ENCODE measurements around the gene IWS1. TPM values are rescaled to one million over a fixed set of nuclear protein-coding genes. Genes with fewer than 3 reads are reported as not detected.
"Not testable (repeated sequence)": the region's sequence is repeated elsewhere in the genome, so short reads cannot be mapped to it uniquely, and the experiment has no call there.

IWS1 gene
- total RNA-seq, 1 donor from 2014 or later, result 54.7 TPM

DNA sequence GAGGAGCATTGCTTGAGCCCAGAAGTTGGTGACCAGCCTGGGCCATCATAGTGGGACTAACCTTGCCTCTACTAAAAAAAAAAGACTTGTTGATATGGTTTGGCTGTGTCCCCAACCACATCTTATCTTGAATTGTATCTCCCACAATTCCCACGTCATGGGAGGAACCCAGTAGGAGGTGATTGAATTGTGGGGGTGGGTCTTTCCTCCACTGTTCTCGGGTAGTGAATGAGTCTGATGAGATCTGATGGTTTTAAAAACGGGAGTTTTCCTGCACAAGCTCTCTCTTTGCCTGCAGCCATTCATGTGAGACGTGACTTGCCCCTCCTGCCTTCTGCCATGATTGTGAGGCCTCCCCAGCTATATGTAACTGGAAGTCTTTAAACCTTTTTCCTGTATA is 61.0 kb downstream of the IWS1 start:
- Mint-ChIP-seq H3K4me1 (ENCODE audit: low read depth) (peaks cover 53% of the 10 kb centered on the region), H3K4me3 (ENCODE audit: low read depth) (peak overlapping the region; percentile 26), H3K27ac (peak overlapping the region; percentile 86), H3K36me3 (ENCODE audit: low read depth) (peaks cover 34% of the 10 kb centered on the region), H3K9me3 (no peaks in the 10 kb centered on the region), H3K27me3 (ENCODE audit: low read depth) (no peaks in the 10 kb centered on the region)
- DNase-seq (ENCODE audit: low spot score), result no peak
- intact Hi-C loops (cut with micrococcal nuclease), result loop anchor here (1.0 to 2.0 kb wide), 3 partner anchors 54 to 77 kb away; no protein-coding TSS in a partner anchor

DNA sequence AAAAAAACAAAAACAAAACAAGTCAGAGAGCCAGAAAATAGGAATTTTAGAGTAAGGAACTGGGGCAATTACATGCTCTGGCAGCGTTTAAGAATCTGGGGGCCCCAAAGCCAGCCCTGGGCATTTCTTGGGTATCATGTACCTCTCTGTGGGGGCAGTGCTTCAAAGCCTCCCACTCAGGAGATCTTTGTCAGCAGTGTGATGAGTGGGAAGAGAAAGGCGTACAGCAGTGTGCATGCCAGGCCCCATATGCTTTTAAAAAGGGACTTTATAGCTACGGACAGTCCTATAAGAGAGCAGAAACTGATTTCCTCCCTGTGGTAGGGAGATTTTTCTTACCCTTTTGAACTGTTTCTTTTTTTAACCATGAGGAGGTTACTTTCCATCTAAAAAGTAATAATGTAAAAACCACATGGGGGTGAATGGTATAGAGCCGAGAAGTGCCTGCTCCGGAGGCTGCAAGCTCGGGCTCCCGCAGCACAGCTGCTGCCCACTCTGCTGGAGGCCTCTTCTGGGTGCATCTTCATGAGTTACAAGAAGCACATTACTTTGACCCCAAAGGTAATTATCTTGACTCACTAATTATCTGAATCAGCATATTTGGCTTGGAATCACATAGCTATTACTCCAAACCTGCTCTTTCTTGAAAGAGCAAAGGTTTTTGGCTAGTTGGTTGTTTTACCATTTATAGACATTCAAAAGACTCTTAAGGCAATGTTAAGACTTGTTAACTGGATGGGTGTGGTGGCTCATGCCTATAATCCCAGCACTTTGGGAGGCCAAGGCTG is 61.6 kb downstream of the IWS1 start:
- peak overlapping the region; percentile 26 for H3K4me3 Mint-ChIP-seq (ENCODE audit: low read depth)
- H3K27ac Mint-ChIP-seq, result peak overlapping the region; percentile 86
- no peaks in the 10 kb centered on the region for H3K9me3 Mint-ChIP-seq
- peaks cover 34% of the 10 kb centered on the region for H3K36me3 Mint-ChIP-seq (ENCODE audit: low read depth)
- peaks cover 53% of the 10 kb centered on the region for H3K4me1 Mint-ChIP-seq (ENCODE audit: low read depth)
- H3K27me3 Mint-ChIP-seq (ENCODE audit: low read depth), result no peaks in the 10 kb centered on the region
- intact Hi-C loops (cut with micrococcal nuclease), result loop anchor here (1.0 to 2.0 kb wide), 3 partner anchors 53 to 76 kb away; no protein-coding TSS in a partner anchor
- DNase-seq (ENCODE audit: low spot score), result no peak

DNA sequence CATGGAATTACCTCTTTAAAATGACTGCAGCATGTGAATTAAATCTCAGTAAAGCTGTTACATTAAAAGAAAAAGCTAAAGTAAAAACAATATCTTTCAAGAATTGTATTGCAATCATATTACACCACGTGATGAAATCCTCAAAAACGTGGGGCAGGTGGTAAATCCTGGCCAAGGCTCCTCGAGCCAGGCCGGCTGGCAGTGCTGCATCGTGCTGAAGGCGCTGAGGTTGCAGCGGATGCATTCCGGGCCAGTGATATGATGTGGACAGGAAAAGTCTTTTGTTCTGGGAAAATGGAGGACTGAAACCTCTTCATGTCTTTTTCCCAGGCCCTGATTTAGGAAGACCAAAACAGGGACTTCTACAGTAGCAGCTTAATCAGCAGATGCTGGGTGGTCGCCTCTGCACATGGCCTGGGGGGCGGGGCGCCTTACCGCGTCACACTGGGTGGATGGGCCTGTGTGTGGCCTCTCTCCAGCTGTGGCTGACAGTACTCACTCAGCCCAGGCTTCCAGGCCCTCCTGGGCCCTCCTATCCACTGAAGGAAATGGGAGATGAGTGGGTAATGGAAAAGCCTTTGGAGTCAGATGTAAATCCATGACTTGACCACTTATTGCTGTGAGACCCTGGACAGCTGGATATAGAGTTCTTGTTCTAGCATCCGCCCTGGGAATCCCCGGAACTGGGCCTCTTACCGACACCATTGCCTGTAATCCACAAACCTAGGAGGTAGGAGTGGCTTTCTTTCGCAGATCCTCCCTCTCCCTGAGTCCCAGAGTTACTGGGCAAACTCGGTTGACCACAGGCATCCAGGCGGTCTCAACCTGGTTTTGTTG is 62.9 kb downstream of the IWS1 start:
- no peak for DNase-seq (ENCODE audit: low spot score)
- intact Hi-C loops (cut with micrococcal nuclease), result no loop called here
- Mint-ChIP-seq H3K27me3 (ENCODE audit: low read depth) (no peaks in the 10 kb centered on the region), H3K36me3 (ENCODE audit: low read depth) (peaks cover 24% of the 10 kb centered on the region), H3K4me3 (ENCODE audit: low read depth) (peak overlapping the region; percentile 13), H3K4me1 (ENCODE audit: low read depth) (peaks cover 53% of the 10 kb centered on the region), H3K27ac (no peak overlapping the region), H3K9me3 (no peaks in the 10 kb centered on the region)

DNA sequence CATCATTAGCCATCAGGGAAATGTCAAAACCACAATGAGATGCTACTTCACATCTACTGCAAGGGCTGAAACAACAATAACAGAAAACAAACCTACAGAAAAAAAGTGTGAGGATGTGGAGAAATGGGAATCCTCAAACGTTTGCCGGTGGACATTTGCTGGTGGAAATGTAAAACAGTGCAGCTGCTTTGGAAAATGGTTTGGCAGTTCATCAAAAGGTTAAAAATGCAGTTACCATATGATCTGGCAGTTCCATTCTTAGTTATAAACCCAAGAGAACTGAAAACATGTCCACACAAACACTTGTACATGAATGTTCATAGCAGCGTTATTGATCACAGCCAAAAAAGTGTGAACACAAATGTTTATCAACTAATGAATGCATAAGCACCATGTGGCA is 63.8 kb downstream of the IWS1 start:
- Mint-ChIP-seq H3K4me1 (ENCODE audit: low read depth) (peaks cover 51% of the 10 kb centered on the region), H3K36me3 (ENCODE audit: low read depth) (peaks cover 15% of the 10 kb centered on the region), H3K9me3 (no peaks in the 10 kb centered on the region), H3K4me3 (ENCODE audit: low read depth) (no peak overlapping the region), H3K27ac (no peak overlapping the region), H3K27me3 (ENCODE audit: low read depth) (no peaks in the 10 kb centered on the region)
- DNase-seq (ENCODE audit: low spot score), result no peak
- intact Hi-C loops (cut with micrococcal nuclease), result no loop called here

DNA sequence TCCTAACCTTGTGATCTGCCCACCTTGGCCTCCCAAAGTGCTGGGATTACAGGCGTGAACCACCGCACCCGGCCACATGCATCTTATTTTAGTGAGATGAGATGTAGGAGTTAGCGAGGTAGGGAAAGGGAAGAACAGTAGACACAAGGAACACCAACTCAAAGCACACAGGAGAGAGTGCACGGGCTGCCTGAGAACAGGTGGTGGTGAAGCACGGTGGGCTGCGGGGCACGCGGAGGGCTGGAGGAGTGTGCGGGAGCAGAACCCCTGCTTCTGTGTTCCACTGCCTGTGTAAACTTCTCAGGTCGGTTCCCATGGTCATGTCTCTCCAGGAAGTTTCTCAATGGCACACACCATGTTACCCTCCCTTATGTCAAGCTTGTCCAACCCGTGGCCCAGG is 69.3 kb downstream of the IWS1 start:
- Mint-ChIP-seq H3K36me3 (ENCODE audit: low read depth) (no peaks in the 10 kb centered on the region), H3K27ac (no peak overlapping the region), H3K27me3 (ENCODE audit: low read depth) (no peaks in the 10 kb centered on the region), H3K9me3 (no peaks in the 10 kb centered on the region), H3K4me1 (ENCODE audit: low read depth) (peaks cover 12% of the 10 kb centered on the region), H3K4me3 (ENCODE audit: low read depth) (no peak overlapping the region)
- intact Hi-C loops (cut with micrococcal nuclease), result no loop called here
- no peak for DNase-seq (ENCODE audit: low spot score)

DNA sequence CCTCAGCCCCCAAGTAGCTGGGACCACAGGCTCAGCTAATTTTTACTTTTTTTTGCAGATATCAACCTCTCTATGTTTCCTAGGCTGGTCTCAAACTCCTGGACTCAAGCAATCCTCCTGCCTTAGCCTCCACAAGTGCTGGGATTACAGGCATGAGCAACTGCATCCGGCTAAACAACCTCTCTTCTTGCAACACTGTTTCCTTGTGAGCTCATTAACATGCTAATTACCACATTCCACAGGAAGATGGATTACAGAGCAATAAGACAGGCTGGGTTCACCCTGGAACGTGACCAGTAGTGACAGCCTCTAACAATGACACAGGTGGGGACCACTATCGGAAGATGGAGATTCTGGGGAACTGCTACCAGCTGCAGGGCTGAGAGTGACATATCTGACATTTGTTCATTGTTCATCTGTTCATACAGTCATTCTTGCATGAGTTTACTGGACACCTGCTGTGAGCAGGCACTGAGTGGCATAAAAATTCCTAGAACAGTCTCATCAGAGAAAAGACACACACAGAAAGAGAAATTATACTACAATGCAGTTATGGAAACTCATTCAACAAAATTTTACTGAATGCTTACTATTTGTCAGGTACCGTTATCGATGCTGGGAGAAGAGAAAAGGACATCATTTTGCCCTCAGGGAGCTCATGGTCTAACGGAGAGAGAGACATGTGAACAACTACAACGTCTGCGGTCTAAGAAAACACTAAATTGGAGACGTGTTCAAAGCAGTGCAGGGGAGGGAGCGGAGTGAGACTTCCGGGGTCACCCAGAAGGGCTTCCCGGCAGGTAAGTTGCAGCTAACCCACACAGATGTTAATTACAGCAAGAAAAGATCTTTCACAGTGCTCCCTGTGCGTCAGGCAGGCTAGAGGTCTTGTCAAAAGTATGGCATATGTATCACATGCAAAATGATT is 70.5 kb downstream of the IWS1 start:
- no peak for DNase-seq (ENCODE audit: low spot score)
- H3K4me1 Mint-ChIP-seq (ENCODE audit: low read depth), result peaks cover 9% of the 10 kb centered on the region
- intact Hi-C loops (cut with micrococcal nuclease), result no loop called here
- H3K36me3 Mint-ChIP-seq (ENCODE audit: low read depth), result no peaks in the 10 kb centered on the region
- no peaks in the 10 kb centered on the region for H3K9me3 Mint-ChIP-seq
- H3K4me3 Mint-ChIP-seq (ENCODE audit: low read depth), result no peak overlapping the region
- no peaks in the 10 kb centered on the region for H3K27me3 Mint-ChIP-seq (ENCODE audit: low read depth)
- H3K27ac Mint-ChIP-seq, result no peak overlapping the region

DNA sequence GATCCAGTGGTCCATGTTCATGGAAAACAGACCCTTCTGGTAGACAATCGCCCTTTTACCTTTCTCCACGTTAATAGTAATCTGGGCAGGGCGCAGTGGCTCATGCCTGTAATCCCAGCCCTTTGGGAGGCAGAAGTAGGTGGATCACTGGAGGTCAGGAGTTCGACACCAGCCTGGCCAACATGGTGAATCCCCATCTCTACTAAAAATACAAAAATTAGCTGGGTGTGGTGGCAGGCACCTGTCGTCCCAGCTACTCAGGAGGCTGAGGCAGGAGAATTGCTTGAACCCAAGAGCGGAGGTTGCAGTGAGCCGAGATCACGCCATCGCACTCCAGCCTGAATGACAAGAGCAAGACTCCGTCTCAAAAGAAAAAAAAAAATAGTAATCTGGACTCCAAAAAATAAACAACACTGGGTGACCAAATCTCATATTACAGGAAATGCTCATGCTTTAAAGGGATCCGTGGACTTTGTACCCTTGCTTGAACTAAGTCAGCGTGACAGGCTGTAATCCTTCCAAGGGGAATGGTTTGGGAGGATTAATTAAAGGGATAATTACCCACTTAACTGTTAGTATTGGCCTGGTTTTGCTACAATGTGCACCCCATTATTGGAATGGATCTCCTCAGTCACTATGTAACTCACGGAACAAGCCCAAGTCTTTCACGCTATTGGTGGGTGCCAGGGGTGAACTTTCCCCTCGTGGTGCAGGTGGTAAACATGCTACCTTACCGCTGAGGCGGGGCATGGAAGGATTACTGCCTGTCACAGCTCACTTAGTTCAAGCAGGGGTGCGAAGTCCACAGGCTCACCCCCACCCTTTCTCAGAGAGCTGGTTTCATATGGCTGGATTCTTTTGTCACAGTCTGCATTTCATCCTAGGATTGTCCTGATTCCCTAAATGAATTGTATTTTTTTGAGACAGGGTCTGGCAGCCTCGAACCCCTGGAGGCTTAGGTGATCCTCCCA is 71.4 kb downstream of the IWS1 start:
- Mint-ChIP-seq H3K4me1 (ENCODE audit: low read depth) (peaks cover 9% of the 10 kb centered on the region), H3K36me3 (ENCODE audit: low read depth) (no peaks in the 10 kb centered on the region), H3K27ac (no peak overlapping the region), H3K27me3 (ENCODE audit: low read depth) (no peaks in the 10 kb centered on the region), H3K9me3 (no peaks in the 10 kb centered on the region), H3K4me3 (ENCODE audit: low read depth) (no peak overlapping the region)
- intact Hi-C loops (cut with micrococcal nuclease), result no loop called here
- no peak for DNase-seq (ENCODE audit: low spot score)

DNA sequence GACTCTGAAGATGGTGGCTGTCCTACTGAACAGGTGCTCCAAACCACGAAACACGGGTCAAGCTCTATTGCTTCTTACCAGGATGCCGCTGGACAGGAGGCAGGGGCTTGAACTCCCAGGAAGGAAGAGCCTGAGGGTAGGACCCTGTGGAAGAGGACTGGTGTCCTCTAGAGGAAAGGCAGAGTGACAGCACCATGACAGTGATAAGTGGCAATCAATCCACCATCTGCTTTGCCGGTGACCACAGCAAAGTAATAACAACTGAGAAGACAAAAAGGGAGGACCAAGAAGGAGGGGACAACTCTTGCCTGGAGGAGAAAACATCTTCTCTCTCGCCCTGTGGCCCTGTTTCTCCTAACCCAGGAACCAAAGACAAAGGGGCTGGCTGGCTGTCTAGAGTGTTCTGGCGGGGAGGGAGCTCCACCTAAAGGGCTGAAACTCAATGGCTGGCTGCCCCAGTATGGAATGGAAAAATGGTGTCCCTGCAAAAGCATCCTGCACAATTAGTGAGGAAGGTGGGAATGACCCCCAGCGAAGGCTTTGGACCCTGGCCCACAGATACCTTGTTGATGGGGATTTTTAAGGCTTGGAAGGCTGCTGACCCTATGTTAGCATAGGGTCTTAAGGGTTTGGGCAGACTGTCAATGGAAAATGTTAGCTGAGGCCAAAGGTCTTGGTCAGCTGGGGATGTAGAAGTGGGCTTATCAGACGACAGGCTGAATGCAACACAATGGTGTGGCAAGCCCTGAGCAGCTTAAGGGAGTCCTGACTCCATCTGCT is 72.7 kb downstream of the IWS1 start:
- no peaks in the 10 kb centered on the region for H3K9me3 Mint-ChIP-seq
- H3K4me1 Mint-ChIP-seq (ENCODE audit: low read depth), result peaks cover 9% of the 10 kb centered on the region
- no peak for DNase-seq (ENCODE audit: low spot score)
- H3K36me3 Mint-ChIP-seq (ENCODE audit: low read depth), result no peaks in the 10 kb centered on the region
- intact Hi-C loops (cut with micrococcal nuclease), result no loop called here
- H3K27me3 Mint-ChIP-seq (ENCODE audit: low read depth), result peaks cover under 1% of the 10 kb centered on the region
- no peak overlapping the region for H3K4me3 Mint-ChIP-seq (ENCODE audit: low read depth)
- H3K27ac Mint-ChIP-seq, result no peak overlapping the region

DNA sequence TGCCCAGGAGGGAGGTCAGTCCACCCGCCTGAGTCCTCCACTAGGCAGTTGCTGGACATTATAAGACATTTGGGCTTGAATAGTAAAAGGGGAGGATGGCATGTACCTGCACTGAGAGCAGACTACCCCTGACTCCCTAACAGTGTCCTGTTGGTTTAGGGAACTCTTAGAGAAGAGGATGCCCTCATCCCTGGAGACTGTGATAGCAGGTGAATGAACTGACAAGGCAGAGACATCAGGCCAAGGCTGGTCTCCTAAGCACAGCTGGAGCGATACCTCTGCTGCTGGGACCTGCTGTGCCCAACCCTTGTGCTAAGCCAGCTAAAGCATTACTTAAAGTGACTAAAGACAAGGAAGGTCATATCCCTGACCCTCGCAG is 73.3 kb downstream of the IWS1 start:
- no peak overlapping the region for H3K4me3 Mint-ChIP-seq (ENCODE audit: low read depth)
- intact Hi-C loops (cut with micrococcal nuclease), result no loop called here
- H3K4me1 Mint-ChIP-seq (ENCODE audit: low read depth), result peaks cover 8% of the 10 kb centered on the region
- H3K27me3 Mint-ChIP-seq (ENCODE audit: low read depth), result peaks cover 1% of the 10 kb centered on the region
- no peaks in the 10 kb centered on the region for H3K9me3 Mint-ChIP-seq
- no peak overlapping the region for H3K27ac Mint-ChIP-seq
- no peak for DNase-seq (ENCODE audit: low spot score)
- no peaks in the 10 kb centered on the region for H3K36me3 Mint-ChIP-seq (ENCODE audit: low read depth)

DNA sequence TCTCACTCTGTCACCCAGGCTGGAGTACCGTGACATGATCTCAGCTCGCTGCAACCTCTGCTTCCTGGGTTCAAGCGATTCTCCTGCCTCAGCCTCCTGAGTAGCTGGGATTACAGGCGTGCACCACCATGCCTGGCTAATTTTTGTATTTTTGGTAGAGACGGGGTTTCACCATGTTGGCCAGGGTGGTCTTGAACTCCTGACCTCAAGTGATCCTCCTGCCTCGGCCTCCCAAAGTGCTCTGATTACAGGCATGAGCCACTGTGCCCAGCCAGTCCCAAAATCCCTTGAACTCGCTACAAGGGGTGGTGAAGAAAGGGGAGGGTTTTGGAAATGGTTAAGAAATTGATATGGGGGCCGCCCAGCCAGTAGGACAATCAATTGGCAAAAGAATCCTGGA is 73.9 kb downstream of the IWS1 start:
- H3K27me3 Mint-ChIP-seq (ENCODE audit: low read depth); H3K27ac Mint-ChIP-seq; H3K4me3 Mint-ChIP-seq (ENCODE audit: low read depth); intact Hi-C loops (cut with micrococcal nuclease); H3K9me3 Mint-ChIP-seq; DNase-seq (ENCODE audit: low spot score); H3K4me1 Mint-ChIP-seq (ENCODE audit: low read depth); H3K36me3 Mint-ChIP-seq (ENCODE audit: low read depth): not testable (repeated sequence)

DNA sequence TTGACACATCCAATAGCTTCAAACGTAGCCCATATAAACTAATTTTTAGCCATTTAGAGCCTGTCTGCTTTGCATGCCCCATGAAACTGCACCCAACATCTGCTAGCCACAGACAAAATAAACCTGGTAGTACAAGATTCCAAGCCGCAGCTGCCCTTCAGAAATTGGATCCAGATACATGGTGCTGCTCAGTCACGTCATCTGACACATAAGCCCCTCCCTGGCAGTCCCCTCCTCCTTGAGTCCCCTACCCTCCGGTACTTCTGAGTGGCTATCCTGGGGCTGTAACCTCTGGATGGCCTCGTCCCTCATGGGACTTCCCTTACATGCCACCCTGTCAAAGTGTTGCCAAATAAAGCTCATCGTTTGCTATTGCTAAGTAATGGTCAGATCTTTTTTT is 74.3 kb downstream of the IWS1 start:
- Mint-ChIP-seq H3K36me3 (ENCODE audit: low read depth) (no peaks in the 10 kb centered on the region), H3K9me3 (no peaks in the 10 kb centered on the region), H3K27ac (no peak overlapping the region), H3K4me3 (ENCODE audit: low read depth) (no peak overlapping the region), H3K27me3 (ENCODE audit: low read depth) (peaks cover 1% of the 10 kb centered on the region), H3K4me1 (ENCODE audit: low read depth) (peaks cover 3% of the 10 kb centered on the region)
- intact Hi-C loops (cut with micrococcal nuclease), result no loop called here
- DNase-seq (ENCODE audit: low spot score), result no peak

Measured in activated T-helper 2 cell treated with anti-CD3 and anti-CD28 coated beads, Interferon-gamma antibody, Interleukin-2, Interleukin-4, amounts not matched to agents 10 μg/mL and 5 μg/mL and 100 μg/mL, durations not matched to agents 14 hours and 24 hours and 36 hours (primary cell).